ENCODE measurements around the gene LRRC7.
A peak's percentile ranks its signal among the peaks of the same experiment; 100 is the strongest.

Gene LRRC7

GRCh38 chr1:69567652-69568420 is at the start of gene LRRC7:
TSS of gene LRRC7 (plus strand) at chr1:69567922. CDS start at chr1:69568640, 718 bp downstream.
- DNase-seq (ENCODE audit: low spot score) = no peak

- DNase-seq (ENCODE audit: low spot score) = no peak
These were observed 48.7 kb upstream of the LRRC7 start for GRCh38 chr1:69519006-69519405.

- DNase-seq (ENCODE audit: low spot score) = no peak
These were observed 47.4 kb upstream of the LRRC7 start for GRCh38 chr1:69520326-69520725.

- no peak for DNase-seq (ENCODE audit: low spot score)
These were observed 44.7 kb upstream of the LRRC7 start for GRCh38 chr1:69523032-69523431.

- no peak for DNase-seq (ENCODE audit: low spot score)
These were observed 44.3 kb upstream of the LRRC7 start for GRCh38 chr1:69523461-69523860.

GRCh38 chr1:69524015-69524414 is 43.7 kb upstream of the LRRC7 start:
- DNase-seq (ENCODE audit: low spot score) = no peak

GRCh38 chr1:69527273-69527672 is 40.4 kb upstream of the LRRC7 start:
- DNase-seq (ENCODE audit: low spot score) = no peak

- no peak for DNase-seq (ENCODE audit: low spot score)
These were observed 39.3 kb upstream of the LRRC7 start for GRCh38 chr1:69528376-69528775.

- DNase-seq (ENCODE audit: low spot score) = no peak
These were observed 34.4 kb upstream of the LRRC7 start for GRCh38 chr1:69533343-69533742.

GRCh38 chr1:69534829-69535228 is 32.9 kb upstream of the LRRC7 start:
- no peak for DNase-seq (ENCODE audit: low spot score)

- DNase-seq (ENCODE audit: low spot score) = no peak
These were observed 32.2 kb upstream of the LRRC7 start for GRCh38 chr1:69535490-69535889.

GRCh38 chr1:69540052-69540451 is 27.7 kb upstream of the LRRC7 start:
- peak; percentile 19 for DNase-seq (ENCODE audit: low spot score)

GRCh38 chr1:69551476-69552324 is 16.0 kb upstream of the LRRC7 start:
- no peak for DNase-seq (ENCODE audit: low spot score)

- DNase-seq (ENCODE audit: low spot score) = no peak
These were observed 14.0 kb upstream of the LRRC7 start for GRCh38 chr1:69553726-69554125.

GRCh38 chr1:69568421-69569174 is 876 bp downstream of the LRRC7 start:
- no peak for DNase-seq (ENCODE audit: low spot score)

GRCh38 chr1:69569175-69569541 is 1.4 kb downstream of the LRRC7 start:
- DNase-seq (ENCODE audit: low spot score) = no peak

GRCh38 chr1:69569576-69570328 is 2.0 kb downstream of the LRRC7 start:
- no peak for DNase-seq (ENCODE audit: low spot score)

- DNase-seq (ENCODE audit: low spot score) = no peak
These were observed 2.6 kb downstream of the LRRC7 start for GRCh38 chr1:69570356-69570755.

GRCh38 chr1:69572921-69573320 is 5.2 kb downstream of the LRRC7 start:
- no peak for DNase-seq (ENCODE audit: low spot score)

- DNase-seq (ENCODE audit: low spot score) = no peak
These were observed 6.2 kb downstream of the LRRC7 start for GRCh38 chr1:69573911-69574310.

- DNase-seq (ENCODE audit: low spot score) = no peak
These were observed 17.9 kb downstream of the LRRC7 start for GRCh38 chr1:69585666-69586065.

GRCh38 chr1:69587391-69587790 is 19.7 kb downstream of the LRRC7 start:
- no peak for DNase-seq (ENCODE audit: low spot score)

Measured in hematopoietic multipotent progenitor cell treated with erythropoietin and hydrocortisone succinate and interleukin-3 and kit ligand, for 17 days (in vitro differentiated cells).